Measurements from ENCODE around the gene TAS2R60. TPM values are rescaled to one million over a fixed set of nuclear protein-coding genes. Genes with fewer than 3 reads are reported as not detected.

The TAS2R60 gene
- total RNA-seq, 1 experiment from 2014 or later = 0.24 TPM

DNA sequence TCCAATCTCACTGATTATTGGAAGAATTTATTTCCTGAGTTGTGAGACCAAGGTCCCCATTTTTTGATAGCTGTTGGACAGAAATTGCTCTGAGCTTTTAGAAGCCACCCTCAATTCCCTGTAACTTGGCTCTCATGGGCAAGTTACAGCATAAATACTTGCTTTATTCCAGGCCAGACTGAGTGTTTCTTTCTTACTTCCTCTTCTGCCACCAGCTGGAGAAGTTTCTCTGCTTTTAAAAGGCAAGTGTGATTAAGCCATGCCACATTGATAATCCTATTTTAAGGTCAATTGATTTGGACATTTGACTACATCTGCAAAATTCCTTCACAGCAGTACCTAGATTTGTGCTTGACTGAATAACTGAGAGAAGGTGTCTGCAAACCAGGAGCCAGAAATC lies 20.3 kb downstream of the TAS2R60 start (continued):
- TF ChIP-seq, protein P1, sequence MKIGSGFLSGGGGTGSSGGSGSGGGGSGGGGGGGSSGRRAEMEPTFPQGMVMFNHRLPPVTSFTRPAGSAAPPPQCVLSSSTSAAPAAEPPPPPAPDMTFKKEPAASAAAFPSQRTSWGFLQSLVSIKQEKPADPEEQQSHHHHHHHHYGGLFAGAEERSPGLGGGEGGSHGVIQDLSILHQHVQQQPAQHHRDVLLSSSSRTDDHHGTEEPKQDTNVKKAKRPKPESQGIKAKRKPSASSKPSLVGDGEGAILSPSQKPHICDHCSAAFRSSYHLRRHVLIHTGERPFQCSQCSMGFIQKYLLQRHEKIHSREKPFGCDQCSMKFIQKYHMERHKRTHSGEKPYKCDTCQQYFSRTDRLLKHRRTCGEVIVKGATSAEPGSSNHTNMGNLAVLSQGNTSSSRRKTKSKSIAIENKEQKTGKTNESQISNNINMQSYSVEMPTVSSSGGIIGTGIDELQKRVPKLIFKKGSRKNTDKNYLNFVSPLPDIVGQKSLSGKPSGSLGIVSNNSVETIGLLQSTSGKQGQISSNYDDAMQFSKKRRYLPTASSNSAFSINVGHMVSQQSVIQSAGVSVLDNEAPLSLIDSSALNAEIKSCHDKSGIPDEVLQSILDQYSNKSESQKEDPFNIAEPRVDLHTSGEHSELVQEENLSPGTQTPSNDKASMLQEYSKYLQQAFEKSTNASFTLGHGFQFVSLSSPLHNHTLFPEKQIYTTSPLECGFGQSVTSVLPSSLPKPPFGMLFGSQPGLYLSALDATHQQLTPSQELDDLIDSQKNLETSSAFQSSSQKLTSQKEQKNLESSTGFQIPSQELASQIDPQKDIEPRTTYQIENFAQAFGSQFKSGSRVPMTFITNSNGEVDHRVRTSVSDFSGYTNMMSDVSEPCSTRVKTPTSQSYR (CRISPR knock-in tag; IDR thresholded peaks at IDR 0.05) = no peak
- TF ChIP-seq, protein P2, sequence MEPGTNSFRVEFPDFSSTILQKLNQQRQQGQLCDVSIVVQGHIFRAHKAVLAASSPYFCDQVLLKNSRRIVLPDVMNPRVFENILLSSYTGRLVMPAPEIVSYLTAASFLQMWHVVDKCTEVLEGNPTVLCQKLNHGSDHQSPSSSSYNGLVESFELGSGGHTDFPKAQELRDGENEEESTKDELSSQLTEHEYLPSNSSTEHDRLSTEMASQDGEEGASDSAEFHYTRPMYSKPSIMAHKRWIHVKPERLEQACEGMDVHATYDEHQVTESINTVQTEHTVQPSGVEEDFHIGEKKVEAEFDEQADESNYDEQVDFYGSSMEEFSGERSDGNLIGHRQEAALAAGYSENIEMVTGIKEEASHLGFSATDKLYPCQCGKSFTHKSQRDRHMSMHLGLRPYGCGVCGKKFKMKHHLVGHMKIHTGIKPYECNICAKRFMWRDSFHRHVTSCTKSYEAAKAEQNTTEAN (CRISPR knock-in tag; IDR thresholded peaks at IDR 0.05) = no peak
- no peak for TF ChIP-seq FOXK1 (CRISPR knock-in tag; IDR thresholded peaks at IDR 0.05)

DNA sequence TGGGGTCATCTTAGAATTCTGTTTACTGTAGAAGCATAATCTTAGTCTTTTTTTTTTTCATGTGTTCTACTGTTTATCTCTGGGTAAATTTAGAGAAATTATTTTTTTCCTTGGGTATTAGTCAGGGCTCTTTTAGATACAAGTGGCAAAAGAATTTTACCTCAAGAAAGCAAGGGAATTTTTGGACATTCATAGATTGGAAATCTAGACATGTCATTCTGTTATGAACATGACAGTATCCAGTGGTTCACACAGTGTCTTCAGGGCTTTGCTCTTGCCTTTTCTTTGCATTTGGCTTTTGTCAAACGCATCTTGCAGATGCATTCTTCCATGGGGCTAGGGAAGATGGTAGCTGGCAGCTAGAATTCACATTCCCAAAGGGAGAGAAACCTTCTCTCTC lies 20.7 kb downstream of the TAS2R60 start:
- POLR2A ChIA-PET = interaction anchor here (0.7 kb wide), 1 partner anchor 9 kb away, joined by 3 read pairs; no protein-coding TSS in a partner anchor
- DNase-seq (ENCODE audit: low spot score) (no peak), ATAC-seq (no peak)
- Mint-ChIP-seq H3K27ac (no peak overlapping the region), H3K9me3 (peaks cover 34% of the 10 kb centered on the region), H3K36me3 (peaks cover 19% of the 10 kb centered on the region), H3K4me3 (no peak overlapping the region), H3K4me1 (peaks cover 7% of the 10 kb centered on the region), H3K27me3 (ENCODE audit: low read depth) (no peaks in the 10 kb centered on the region)
- CTCF ChIA-PET = no interaction called here
- TF ChIP-seq ZNF121 (CRISPR knock-in tag; IDR thresholded peaks at IDR 0.05) (no peak), FOXP1 (CRISPR knock-in tag; IDR thresholded peaks at IDR 0.05; ENCODE audit: borderline replicate concordance) (no peak), ZNF232 (CRISPR knock-in tag; IDR thresholded peaks at IDR 0.05) (no peak), GTF2I (CRISPR knock-in tag; conservative IDR thresholded peaks at IDR 0.05) (no peak)
- TF ChIP-seq, protein P2 (CRISPR knock-in tag; IDR thresholded peaks at IDR 0.05) = no peak
- TF ChIP-seq, protein P1 (CRISPR knock-in tag; IDR thresholded peaks at IDR 0.05) = no peak
- TF ChIP-seq, protein P3, sequence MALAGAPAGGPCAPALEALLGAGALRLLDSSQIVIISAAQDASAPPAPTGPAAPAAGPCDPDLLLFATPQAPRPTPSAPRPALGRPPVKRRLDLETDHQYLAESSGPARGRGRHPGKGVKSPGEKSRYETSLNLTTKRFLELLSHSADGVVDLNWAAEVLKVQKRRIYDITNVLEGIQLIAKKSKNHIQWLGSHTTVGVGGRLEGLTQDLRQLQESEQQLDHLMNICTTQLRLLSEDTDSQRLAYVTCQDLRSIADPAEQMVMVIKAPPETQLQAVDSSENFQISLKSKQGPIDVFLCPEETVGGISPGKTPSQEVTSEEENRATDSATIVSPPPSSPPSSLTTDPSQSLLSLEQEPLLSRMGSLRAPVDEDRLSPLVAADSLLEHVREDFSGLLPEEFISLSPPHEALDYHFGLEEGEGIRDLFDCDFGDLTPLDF (CRISPR knock-in tag; IDR thresholded peaks at IDR 0.05) = no peak

DNA sequence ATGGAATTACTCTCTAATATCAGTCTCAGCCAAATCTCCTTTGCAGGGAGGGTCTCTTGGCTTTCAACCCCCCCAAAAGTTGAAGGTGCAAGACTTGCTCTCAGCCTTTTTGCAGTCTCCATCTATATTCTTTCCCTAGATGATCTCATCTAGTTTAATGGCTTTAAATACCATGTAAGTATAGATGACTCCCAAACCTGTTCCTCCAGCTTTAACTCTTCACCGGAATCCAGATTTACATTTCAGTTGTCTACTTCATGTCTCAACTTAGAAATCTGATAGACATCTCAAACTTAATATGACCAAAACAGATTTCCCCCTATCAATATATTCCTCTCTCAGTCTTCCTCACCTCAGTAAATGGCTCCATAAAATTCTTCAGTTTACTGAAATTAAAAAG lies 24.5 kb downstream of the TAS2R60 start:
- no peak for ATAC-seq
- no peak for DNase-seq (ENCODE audit: low spot score)
- Mint-ChIP-seq H3K27me3 (ENCODE audit: low read depth) (peaks cover 4% of the 10 kb centered on the region; the same call in 1 of the 2 replicates), H3K36me3 (peaks cover 6% of the 10 kb centered on the region), H3K27ac (no peak overlapping the region), H3K4me3 (no peak overlapping the region), H3K9me3 (peaks cover 15% of the 10 kb centered on the region), H3K4me1 (peaks cover 11% of the 10 kb centered on the region)
- ChIA-PET CTCF (no interaction called here), POLR2A (no interaction called here)
- TF ChIP-seq CBFB (CRISPR knock-in tag; IDR thresholded peaks at IDR 0.05; ENCODE audit: low read depth) (no peak), KAT7 (CRISPR knock-in tag; IDR thresholded peaks at IDR 0.05; ENCODE audit: borderline replicate concordance) (no peak), RELA (CRISPR knock-in tag; IDR thresholded peaks at IDR 0.05; ENCODE audit: borderline replicate concordance) (no peak), NR3C1 (CRISPR knock-in tag; conservative IDR thresholded peaks at IDR 0.05; ENCODE audit: low read depth) (no peak)
- TF ChIP-seq, protein P4, sequence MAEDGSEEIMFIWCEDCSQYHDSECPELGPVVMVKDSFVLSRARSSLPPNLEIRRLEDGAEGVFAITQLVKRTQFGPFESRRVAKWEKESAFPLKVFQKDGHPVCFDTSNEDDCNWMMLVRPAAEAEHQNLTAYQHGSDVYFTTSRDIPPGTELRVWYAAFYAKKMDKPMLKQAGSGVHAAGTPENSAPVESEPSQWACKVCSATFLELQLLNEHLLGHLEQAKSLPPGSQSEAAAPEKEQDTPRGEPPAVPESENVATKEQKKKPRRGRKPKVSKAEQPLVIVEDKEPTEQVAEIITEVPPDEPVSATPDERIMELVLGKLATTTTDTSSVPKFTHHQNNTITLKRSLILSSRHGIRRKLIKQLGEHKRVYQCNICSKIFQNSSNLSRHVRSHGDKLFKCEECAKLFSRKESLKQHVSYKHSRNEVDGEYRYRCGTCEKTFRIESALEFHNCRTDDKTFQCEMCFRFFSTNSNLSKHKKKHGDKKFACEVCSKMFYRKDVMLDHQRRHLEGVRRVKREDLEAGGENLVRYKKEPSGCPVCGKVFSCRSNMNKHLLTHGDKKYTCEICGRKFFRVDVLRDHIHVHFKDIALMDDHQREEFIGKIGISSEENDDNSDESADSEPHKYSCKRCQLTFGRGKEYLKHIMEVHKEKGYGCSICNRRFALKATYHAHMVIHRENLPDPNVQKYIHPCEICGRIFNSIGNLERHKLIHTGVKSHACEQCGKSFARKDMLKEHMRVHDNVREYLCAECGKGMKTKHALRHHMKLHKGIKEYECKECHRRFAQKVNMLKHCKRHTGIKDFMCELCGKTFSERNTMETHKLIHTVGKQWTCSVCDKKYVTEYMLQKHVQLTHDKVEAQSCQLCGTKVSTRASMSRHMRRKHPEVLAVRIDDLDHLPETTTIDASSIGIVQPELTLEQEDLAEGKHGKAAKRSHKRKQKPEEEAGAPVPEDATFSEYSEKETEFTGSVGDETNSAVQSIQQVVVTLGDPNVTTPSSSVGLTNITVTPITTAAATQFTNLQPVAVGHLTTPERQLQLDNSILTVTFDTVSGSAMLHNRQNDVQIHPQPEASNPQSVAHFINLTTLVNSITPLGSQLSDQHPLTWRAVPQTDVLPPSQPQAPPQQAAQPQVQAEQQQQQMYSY (CRISPR knock-in tag; IDR thresholded peaks at IDR 0.05) = no peak
- TF ChIP-seq, protein P5, sequence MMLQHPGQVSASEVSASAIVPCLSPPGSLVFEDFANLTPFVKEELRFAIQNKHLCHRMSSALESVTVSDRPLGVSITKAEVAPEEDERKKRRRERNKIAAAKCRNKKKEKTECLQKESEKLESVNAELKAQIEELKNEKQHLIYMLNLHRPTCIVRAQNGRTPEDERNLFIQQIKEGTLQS (CRISPR knock-in tag; conservative IDR thresholded peaks at IDR 0.05) = no peak
- TF ChIP-seq, protein P6, sequence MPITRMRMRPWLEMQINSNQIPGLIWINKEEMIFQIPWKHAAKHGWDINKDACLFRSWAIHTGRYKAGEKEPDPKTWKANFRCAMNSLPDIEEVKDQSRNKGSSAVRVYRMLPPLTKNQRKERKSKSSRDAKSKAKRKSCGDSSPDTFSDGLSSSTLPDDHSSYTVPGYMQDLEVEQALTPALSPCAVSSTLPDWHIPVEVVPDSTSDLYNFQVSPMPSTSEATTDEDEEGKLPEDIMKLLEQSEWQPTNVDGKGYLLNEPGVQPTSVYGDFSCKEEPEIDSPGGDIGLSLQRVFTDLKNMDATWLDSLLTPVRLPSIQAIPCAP (CRISPR knock-in tag; IDR thresholded peaks at IDR 0.05) = no peak

Data from WTC11 (cell line).